ENCODE data around the gene EIF3I. TPM values are rescaled to one million over a fixed set of nuclear protein-coding genes. Genes with fewer than 3 reads are reported as not detected.

The EIF3I gene
- total RNA-seq, 1 experiment from 2014 or later: 222 TPM

GRCh38 chr1:32195531-32195930, 26.7 kb upstream of the EIF3I start:
- DNase-seq: no peak
- peaks cover 1% of the 10 kb centered on the region for H3K23me2 ChIP-seq (ENCODE audit: insufficient read length, low read depth, low read length, poor library complexity, severe bottlenecking)
- no peaks in the 10 kb centered on the region for H3K27me3 Mint-ChIP-seq (ENCODE audit: low read depth)

More at GRCh38 chr1:32195531-32195930, 26.7 kb upstream of the EIF3I start:
- H2AK5ac ChIP-seq (ENCODE audit: insufficient read length, low read length): no peak overlapping the region
- TF ChIP-seq, protein P1, sequence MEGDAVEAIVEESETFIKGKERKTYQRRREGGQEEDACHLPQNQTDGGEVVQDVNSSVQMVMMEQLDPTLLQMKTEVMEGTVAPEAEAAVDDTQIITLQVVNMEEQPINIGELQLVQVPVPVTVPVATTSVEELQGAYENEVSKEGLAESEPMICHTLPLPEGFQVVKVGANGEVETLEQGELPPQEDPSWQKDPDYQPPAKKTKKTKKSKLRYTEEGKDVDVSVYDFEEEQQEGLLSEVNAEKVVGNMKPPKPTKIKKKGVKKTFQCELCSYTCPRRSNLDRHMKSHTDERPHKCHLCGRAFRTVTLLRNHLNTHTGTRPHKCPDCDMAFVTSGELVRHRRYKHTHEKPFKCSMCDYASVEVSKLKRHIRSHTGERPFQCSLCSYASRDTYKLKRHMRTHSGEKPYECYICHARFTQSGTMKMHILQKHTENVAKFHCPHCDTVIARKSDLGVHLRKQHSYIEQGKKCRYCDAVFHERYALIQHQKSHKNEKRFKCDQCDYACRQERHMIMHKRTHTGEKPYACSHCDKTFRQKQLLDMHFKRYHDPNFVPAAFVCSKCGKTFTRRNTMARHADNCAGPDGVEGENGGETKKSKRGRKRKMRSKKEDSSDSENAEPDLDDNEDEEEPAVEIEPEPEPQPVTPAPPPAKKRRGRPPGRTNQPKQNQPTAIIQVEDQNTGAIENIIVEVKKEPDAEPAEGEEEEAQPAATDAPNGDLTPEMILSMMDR (conservative IDR thresholded peaks at IDR 0.05): no peak
- no peak overlapping the region for H3K27ac ChIP-seq (ENCODE audit: insufficient read length, low read depth, low read length)
- Mint-ChIP-seq H3K4me1 (peaks cover 23 to 26% of the 10 kb centered on the region in 2 experiments), H3K27ac (no peak overlapping the region), H3K9me3 (no peaks in the 10 kb centered on the region), H3K4me3 (no peak overlapping the region), H3K36me3 (ENCODE audit: insufficient read depth in 1 of 3, low read depth in 3 of 3) (peaks cover 49 to 78% (median 72%) of the 10 kb centered on the region in 3 experiments; a peak in 6 of 7 replicates)
- H2BK12ac ChIP-seq (ENCODE audit: insufficient read length, low read depth, low read length): no peak overlapping the region
- no peaks in the 10 kb centered on the region for H3K79me1 ChIP-seq (ENCODE audit: insufficient read depth, low read depth, low read length, poor library complexity, severe bottlenecking)
- H3T11ph ChIP-seq (ENCODE audit: low read length): no peak overlapping the region
- H3K14ac ChIP-seq (ENCODE audit: insufficient read depth, low read length): no peak overlapping the region
- no peak overlapping the region for H4K5ac ChIP-seq (ENCODE audit: insufficient read length, low read depth, low read length)
- H3K4me2 ChIP-seq (ENCODE audit: insufficient read depth, insufficient read length, low read length): no peak overlapping the region
- no peak overlapping the region for H3K23ac ChIP-seq (ENCODE audit: insufficient read length, low read depth, low read length)
- H4K8ac ChIP-seq (replicated peaks; ENCODE audit: insufficient read length, low read depth, low read length): no peak overlapping the region
- no peaks in the 10 kb centered on the region; the same call in 1 of the 2 replicates for H3K4me1 ChIP-seq (ENCODE audit: insufficient read depth, low read length)
- WGBS (ENCODE audit: extremely low coverage, insufficient read length, low lambda C conversion rate): no CpG with 5 or more reads among the region's 3 CpGs
- H2BK5ac ChIP-seq (ENCODE audit: insufficient read length, low read length): no peak overlapping the region
- no peak overlapping the region for H3K18ac ChIP-seq (ENCODE audit: insufficient read length, low read depth, low read length)
- no peaks in the 10 kb centered on the region for H3K27me3 ChIP-seq (ENCODE audit: insufficient read depth, low read length)
- no peak overlapping the region for H2BK20ac ChIP-seq (ENCODE audit: low read depth, low read length, poor library complexity, severe bottlenecking)
- H2BK15ac ChIP-seq (ENCODE audit: low read depth, low read length): no peak overlapping the region
- no peaks in the 10 kb centered on the region for H3K9me3 ChIP-seq (ENCODE audit: control insufficient read depth, low read depth, low read length)
- H3K9ac ChIP-seq (ENCODE audit: extremely low read depth, insufficient read length, low read length): no peak overlapping the region
- H2BK120ac ChIP-seq (ENCODE audit: low read depth, low read length, poor library complexity, severe bottlenecking): no peak overlapping the region
- H4K20me1 ChIP-seq (ENCODE audit: control insufficient read depth, insufficient read depth, insufficient read length): no peaks in the 10 kb centered on the region
- H2AFZ ChIP-seq (ENCODE audit: low read length): no peak overlapping the region
- H3K79me2 ChIP-seq (ENCODE audit: insufficient read depth, low read length): no peaks in the 10 kb centered on the region
- no peak overlapping the region for H4K91ac ChIP-seq (ENCODE audit: insufficient read length, low read depth, low read length)
- H3K56ac ChIP-seq (ENCODE audit: insufficient read length, low read depth, low read length): no peak overlapping the region
- no peak overlapping the region for H3K4ac ChIP-seq (ENCODE audit: low read depth, low read length)

All from H9 (cell line).